ENCODE results near the gene ALOX15B.

- TF ChIP-seq CTCF (IDR thresholded peaks at IDR 0.05; ENCODE audit: insufficient read depth, low read length, poor library complexity, severe bottlenecking) = no peak
- TF ChIP-seq EZH2phosphoT487 (conservative IDR thresholded peaks at IDR 0.05; ENCODE audit: low read length) = no peak
These were observed 19.7 kb upstream of the ALOX15B start for GRCh38 chr17:8019166-8019565.
